NCI-H2171 treated with DMSO at 0.1 percent for 48 hours (cell line): ENCODE data around the gene FARP2.
"Not testable (repeated sequence)": the region's sequence is repeated elsewhere in the genome, so short reads cannot be mapped to it uniquely, and the experiment has no call there.

Source experiments
- DNase-seq: peaks from one replicate; lab custom pipeline; 2025; lab: John Stamatoyannopoulos, UW

Gene FARP2

GRCh38 chr2:241505086-241505780 is 149.1 kb downstream of the FARP2 start:
- DNase-seq = no peak

- DNase-seq = no peak
These were observed 149.7 kb downstream of the FARP2 start for GRCh38 chr2:241505781-241506201.

GRCh38 chr2:241506317-241506716 is 150.2 kb downstream of the FARP2 start:
- not testable (repeated sequence) for DNase-seq

- DNase-seq = no peak
These were observed 150.8 kb downstream of the FARP2 start for GRCh38 chr2:241506793-241507429.

- no peak for DNase-seq
These were observed 151.6 kb downstream of the FARP2 start for GRCh38 chr2:241507430-241508239.

- DNase-seq = peak; percentile 86
These were observed 152.4 kb downstream of the FARP2 start, which contains the start of gene STK25 for GRCh38 chr2:241508240-241509154. Gene STK25, minus strand, starts transcription at chr2:241508584. Its CDS starts 549 bp downstream, at chr2:241508035.

GRCh38 chr2:241509155-241509784 is 153.2 kb downstream of the FARP2 start:
- DNase-seq = no peak

- no peak for DNase-seq
These were observed 155.1 kb downstream of the FARP2 start for GRCh38 chr2:241511091-241511741.

GRCh38 chr2:241514553-241514952 is 158.5 kb downstream of the FARP2 start:
- DNase-seq = no peak

- no peak for DNase-seq
These were observed 159.1 kb downstream of the FARP2 start for GRCh38 chr2:241514986-241515737.

GRCh38 chr2:241516520-241516965 is 160.5 kb downstream of the FARP2 start:
- DNase-seq = no peak

GRCh38 chr2:241517297-241517696 is 161.2 kb downstream of the FARP2 start:
- no peak for DNase-seq

- peak; percentile 15 for DNase-seq
These were observed 163.6 kb downstream of the FARP2 start for GRCh38 chr2:241519669-241520068.

- DNase-seq = no peak
These were observed 166.4 kb downstream of the FARP2 start for GRCh38 chr2:241522477-241522876.

- DNase-seq = not testable (repeated sequence)
These were observed 170.0 kb downstream of the FARP2 start for GRCh38 chr2:241525818-241526780.

GRCh38 chr2:241530571-241530970 is 174.5 kb downstream of the FARP2 start:
- no peak for DNase-seq

- no peak for DNase-seq
These were observed 175.2 kb downstream of the FARP2 start for GRCh38 chr2:241531161-241531722.

GRCh38 chr2:241532168-241532567 is 176.1 kb downstream of the FARP2 start:
- no peak for DNase-seq
